Thoracic aorta (tissue), 2 donors: ENCODE results near the gene ARL6IP1. TPM values are rescaled to one million over a fixed set of nuclear protein-coding genes. Genes with fewer than 3 reads are reported as not detected.

Experiments used
- ATAC-seq: fragments of 150-250 bp; one replicate; pipeline ENCODE4 v1.8.0; 2017; ENCODE audit warnings: low read depth; ENCODE audit not compliant: insufficient number of reproducible peaks, low FRiP score
- DNase-seq: peaks from one replicate; pipeline ENCODE4 v3.0.0-alpha.2; 2020; ENCODE audit warnings: low spot score
- H3K27ac ChIP-seq, 2 donors: fragments of 200-600 bp; sonication (generic); 1 replicate in 1 of 2; 2 replicates in 1 of 2; pipeline ENCODE4 v1.5.1; 2016; ENCODE audit warnings: mild to moderate bottlenecking in 2 of 2, moderate library complexity in 2 of 2
- H3K27me3 ChIP-seq: fragments of 200-600 bp; sonication (generic); replicated peaks from 2 replicates; pipeline ENCODE4 v1.6.0; 2016; ENCODE audit warnings: mild to moderate bottlenecking; ENCODE audit not compliant: insufficient read depth
- H3K36me3 ChIP-seq: fragments of 200-600 bp; sonication (generic); one replicate; pipeline ENCODE4 v1.5.1; 2016
- H3K4me1 ChIP-seq, 2 donors: fragments of 200-600 bp; sonication (generic); 1 replicate in 1 of 2; 2 replicates in 1 of 2; pipeline versions ENCODE4 v1.5.1 to v1.6.0; 2016; ENCODE audit warnings: low read depth in 2 of 2, mild to moderate bottlenecking in 1 of 2; ENCODE audit not compliant: control insufficient read depth in 1 of 2
- H3K4me3 ChIP-seq: fragments of 200-600 bp; sonication (generic); 2 replicates; pipeline ENCODE4 v1.5.1; 2016; ENCODE audit warnings: mild to moderate bottlenecking
- H3K9me3 ChIP-seq: fragments of 200-600 bp; sonication (generic); 2 replicates; pipeline ENCODE4 v1.5.1; 2016
- CTCF ChIP-seq: fragments of 200-600 bp; sonication (generic); IDR thresholded peaks from one replicate; pipeline ENCODE4 v1.5.1; 2019; ENCODE audit warnings: antibody characterized with exemption
- total RNA-seq, 2 donors: library from RNA; depleted of rRNA; stranded (reverse); fragments of >200 nt; gene quantifications; one replicate each; pipeline versions ENCODE4 v1.1.0 to v1.2.3, GENCODE V29; 2016

The ARL6IP1 gene
- total RNA-seq, 2 donors from 2014 or later: 105 to 128 TPM

- no peak for ATAC-seq
- DNase-seq: no peak
- Histone ChIP-seq H3K9me3 (no peaks in the 10 kb centered on the region), H3K27ac (no peak overlapping the region), H3K4me1 (no peaks in the 10 kb centered on the region), H3K4me3 (no peak overlapping the region), H3K36me3 (peaks cover 59% of the 10 kb centered on the region), H3K27me3 (no peaks in the 10 kb centered on the region)
- no peak for TF ChIP-seq CTCF
Observed at GRCh38 chr16:18829251-18829650, 27.9 kb upstream of the ARL6IP1 start.

- DNase-seq (no peak), ATAC-seq (no peak)
- H3K4me3 ChIP-seq: no peak overlapping the region
- TF ChIP-seq CTCF: no peak
- H3K9me3 ChIP-seq: no peaks in the 10 kb centered on the region
- H3K36me3 ChIP-seq: peaks cover 48% of the 10 kb centered on the region
- no peaks in the 10 kb centered on the region for H3K4me1 ChIP-seq
- H3K27ac ChIP-seq: no peak overlapping the region
- H3K27me3 ChIP-seq: no peaks in the 10 kb centered on the region
Observed at GRCh38 chr16:18827890-18828289, 26.5 kb upstream of the ARL6IP1 start.

- no peak for TF ChIP-seq CTCF
- H3K36me3 ChIP-seq: peaks cover 58% of the 10 kb centered on the region
- ATAC-seq: no peak
Observed at GRCh38 chr16:18816286-18816685, 14.9 kb upstream of the ARL6IP1 start.

GRCh38 chr16:18811925-18812324 lies 10.6 kb upstream of the ARL6IP1 start:
- Histone ChIP-seq H3K4me1 (no peaks in the 10 kb centered on the region), H3K27ac (no peak overlapping the region), H3K27me3 (no peaks in the 10 kb centered on the region), H3K9me3 (no peaks in the 10 kb centered on the region), H3K36me3 (peaks cover 53% of the 10 kb centered on the region), H3K4me3 (no peak overlapping the region)
- no peak for DNase-seq
- no peak for ATAC-seq
- TF ChIP-seq CTCF: no peak

More at GRCh38 chr16:18816286-18816685, 14.9 kb upstream of the ARL6IP1 start:
- DNase-seq: no peak
- H3K27ac ChIP-seq: no peak overlapping the region
- no peaks in the 10 kb centered on the region for H3K9me3 ChIP-seq
- no peaks in the 10 kb centered on the region for H3K4me1 ChIP-seq
- H3K4me3 ChIP-seq: no peak overlapping the region
- H3K27me3 ChIP-seq: no peaks in the 10 kb centered on the region

GRCh38 chr16:18809165-18809564 lies 7.8 kb upstream of the ARL6IP1 start:
- DNase-seq: no peak
- Histone ChIP-seq H3K27ac (no peak overlapping the region), H3K36me3 (peaks cover 36% of the 10 kb centered on the region), H3K9me3 (no peaks in the 10 kb centered on the region), H3K27me3 (no peaks in the 10 kb centered on the region), H3K4me1 (peaks cover 0 to 6% of the 10 kb centered on the region in 2 donors), H3K4me3 (no peak overlapping the region)
- no peak for TF ChIP-seq CTCF
- no peak for ATAC-seq
